Keratinocyte (primary cell): ENCODE data around the gene TMEM163.

Experiments
- CTCF ChIP-seq, 3 experiments: IDR thresholded peaks in 1 of 3; conservative IDR thresholded peaks in 1 of 3; optimal IDR thresholded peaks in 1 of 3; 2 replicates in 2 of 3; 3 replicates in 1 of 3; pipeline versions ENCODE3 to v1.5.1; 2011; ENCODE audit warnings: low read length in 3 of 3, mild to moderate bottlenecking in 3 of 3, moderate library complexity in 2 of 3, control low read depth in 1 of 3, inconsistent platforms in 1 of 3; ENCODE audit not compliant: insufficient read depth in 2 of 3; ENCODE audit errors: extremely low read depth in 1 of 3
- EZH2 ChIP-seq: IDR thresholded peaks from one replicate; pipeline ENCODE4 v1.6.1; 2012; ENCODE audit warnings: inconsistent platforms, mild to moderate bottlenecking, low read length, moderate library complexity

- TF ChIP-seq CTCF (optimal IDR thresholded peaks at IDR 0.05 in 1 of 3, IDR thresholded peaks at IDR 0.05 in 1 of 3, conservative IDR thresholded peaks at IDR 0.05 in 1 of 3; ENCODE audit: extremely low read depth in 1 of 3, insufficient read depth in 2 of 3, low read length in 3 of 3) (no peak), EZH2 (no peak)
Observed at GRCh38 chr2:134443814-134444480, 274.9 kb downstream of the TMEM163 start.
